IMR-90 (cell line): ENCODE measurements around the gene PCSK1N. TPM values are rescaled to one million over a fixed set of nuclear protein-coding genes. Genes with fewer than 3 reads are reported as not detected.

Experiments used
- ATAC-seq: fragments of 200-7000 bp; cut with Tn5 transposase; 2 replicates; pipeline ENCODE4 v1.9.1; 2020; ENCODE audit warnings: low read depth, mild to moderate bottlenecking, moderate library complexity
- Bru-seq: library from RNA; stranded (reverse); fragments of 400-500 nt; gene quantifications from one replicate; lab custom pipeline; 2021; lab: Mats Ljungman, UMichigan
- BruChase-seq, 2 experiments: library from RNA; stranded (reverse); fragments of 400-500 nt; gene quantifications; one replicate each; lab custom pipeline; 2021; lab: Mats Ljungman, UMichigan
- BruUV-seq: library from RNA; stranded (reverse); fragments of 400-500 nt; replicated peaks from 2 replicates; lab custom pipeline; 2021; lab: Mats Ljungman, UMichigan
- CTCF ChIA-PET: fragments of 300-600 bp; formaldehyde crosslinking; extraction: SDS; loops from one replicate; lab custom pipeline; 2021; ENCODE audit warnings: antibody characterized with exemption; lab: Yijun Ruan, JAX
- POLR2A ChIA-PET: fragments of 300-600 bp; sonication (Branson Sonifier 250); formaldehyde crosslinking; loops from one replicate; lab custom pipeline; 2022; ENCODE audit warnings: antibody characterized with exemption; ENCODE audit not compliant: unreplicated experiment; lab: Charles Lee
- DNase-seq: peaks from one replicate; pipeline ENCODE4 v3.0.0; 2013
- H2AFZ ChIP-seq: replicated peaks from 2 replicates; pipeline ENCODE3; 2013; ENCODE audit warnings: low read length, mild to moderate bottlenecking; ENCODE audit not compliant: poor library complexity
- H2AK5ac ChIP-seq: 2 replicates; pipeline ENCODE4 v1.6.1; 2013; ENCODE audit warnings: low read depth, low read length, inconsistent platforms
- H2AK9ac ChIP-seq: replicated peaks from 2 replicates; pipeline ENCODE3; 2013; ENCODE audit warnings: mild to moderate bottlenecking, low read depth, low read length, moderate library complexity; ENCODE audit not compliant: poor library complexity
- H2BK120ac ChIP-seq: 2 replicates; pipeline ENCODE4 v1.6.1; 2013; ENCODE audit warnings: low read depth, low read length, inconsistent platforms
- H2BK15ac ChIP-seq: 3 replicates; pipeline ENCODE4 v1.6.1; 2013; ENCODE audit warnings: low read depth, low read length, inconsistent platforms
- H2BK20ac ChIP-seq: 2 replicates; pipeline ENCODE4 v1.6.1; 2013; ENCODE audit warnings: low read depth, mild to moderate bottlenecking, inconsistent platforms, low read length, moderate library complexity
- H2BK5ac ChIP-seq: 2 replicates; pipeline ENCODE4 v1.6.1; 2013; ENCODE audit warnings: mild to moderate bottlenecking, low read depth, low read length, inconsistent platforms; ENCODE audit not compliant: poor library complexity, severe bottlenecking
- H3K14ac ChIP-seq: replicated peaks from 2 replicates; pipeline ENCODE4 v1.6.1; 2013; ENCODE audit warnings: low read depth, low read length, inconsistent platforms
- H3K18ac ChIP-seq: 2 replicates; pipeline ENCODE4 v1.6.1; 2013; ENCODE audit warnings: low read depth, low read length, control low read depth
- H3K23ac ChIP-seq: 2 replicates; pipeline ENCODE4 v1.6.1; 2013; ENCODE audit warnings: low read depth, low read length, inconsistent platforms
- H3K27ac ChIP-seq: 2 replicates; pipeline ENCODE4 v1.5.1; 2013; ENCODE audit warnings: mild to moderate bottlenecking, control low read depth, low read length; ENCODE audit not compliant: insufficient read depth
- H3K27me3 ChIP-seq: 2 replicates; pipeline ENCODE4 v1.6.1; 2013; ENCODE audit warnings: low read length; ENCODE audit not compliant: control insufficient read depth, insufficient read depth
- H3K36me3 ChIP-seq: 2 replicates; pipeline ENCODE4 v1.6.1; 2013; ENCODE audit warnings: low read length, mixed read lengths; ENCODE audit not compliant: control insufficient read depth, insufficient read depth
- H3K4ac ChIP-seq: 2 replicates; pipeline ENCODE4 v1.6.1; 2013; ENCODE audit warnings: low read depth, low read length, inconsistent platforms
- H3K4me1 ChIP-seq: 2 replicates; pipeline ENCODE4 v1.6.1; 2013; ENCODE audit warnings: low read length, mixed read lengths; ENCODE audit not compliant: control insufficient read depth, insufficient read depth
- H3K4me2 ChIP-seq: 2 replicates; pipeline ENCODE4 v1.6.1; 2013; ENCODE audit warnings: low read depth, mild to moderate bottlenecking, control low read depth, low read length, moderate library complexity
- H3K4me3 ChIP-seq: 2 replicates; pipeline ENCODE4 v1.5.1; 2013; ENCODE audit warnings: low read depth, mild to moderate bottlenecking, control low read depth, low read length, moderate library complexity; ENCODE audit not compliant: insufficient read depth
- H3K56ac ChIP-seq: 2 replicates; pipeline ENCODE4 v1.6.1; 2013; ENCODE audit warnings: low read length, inconsistent platforms; ENCODE audit not compliant: insufficient read depth; ENCODE audit errors: extremely low read depth
- H3K79me1 ChIP-seq, 2 experiments: 2 replicates each; pipeline ENCODE4 v1.6.1; 2013; ENCODE audit warnings: low read length in 2 of 2, inconsistent platforms in 1 of 2, low read depth in 1 of 2
- H3K9ac ChIP-seq: 2 replicates; pipeline ENCODE4 v1.6.1; 2013; ENCODE audit warnings: low read depth, low read length, control low read depth
- H3K9me1 ChIP-seq: 2 replicates; pipeline ENCODE4 v1.6.1; 2013; ENCODE audit warnings: low read length, inconsistent platforms; ENCODE audit not compliant: insufficient read depth
- H3K9me3 ChIP-seq: 2 replicates; pipeline ENCODE4 v1.6.1; 2013; ENCODE audit warnings: low read length; ENCODE audit not compliant: control insufficient read depth, insufficient read depth
- H4K20me1 ChIP-seq: 2 replicates; pipeline ENCODE4 v1.6.1; 2013; ENCODE audit warnings: low read length, inconsistent platforms; ENCODE audit not compliant: insufficient read depth
- H4K5ac ChIP-seq: 2 replicates; pipeline ENCODE4 v1.6.1; 2013; ENCODE audit warnings: mild to moderate bottlenecking, low read depth, low read length, control low read depth
- H4K8ac ChIP-seq, 2 experiments: 2 replicates each; pipeline ENCODE4 v1.6.1; 2013; ENCODE audit warnings: low read depth in 2 of 2, low read length in 2 of 2, control low read depth in 1 of 2, inconsistent platforms in 1 of 2
- H4K91ac ChIP-seq: 2 replicates; pipeline ENCODE4 v1.6.1; 2013; ENCODE audit warnings: low read depth, low read length, inconsistent platforms; ENCODE audit not compliant: insufficient read depth
- BHLHE40 ChIP-seq: fragments of 150-350 bp; IDR thresholded peaks from 2 replicates; pipeline ENCODE4 v1.6.1; 2016; ENCODE audit warnings: mild to moderate bottlenecking, low read depth, low read length
- CEBPB ChIP-seq: IDR thresholded peaks from 2 replicates; pipeline ENCODE4 v1.6.1; 2012; ENCODE audit warnings: low read depth, low read length, improper control_type of control experiment
- CHD1 ChIP-seq: IDR thresholded peaks from 2 replicates; pipeline ENCODE4 v1.6.1; 2012; ENCODE audit warnings: low read depth, low read length, improper control_type of control experiment
- FOS ChIP-seq: fragments of 150-350 bp; IDR thresholded peaks from 2 replicates; pipeline ENCODE4 v1.6.1; 2016; ENCODE audit warnings: low read depth, low read length
- MAFK ChIP-seq: IDR thresholded peaks from 2 replicates; pipeline ENCODE4 v1.6.1; 2012; ENCODE audit warnings: low read depth, low read length, improper control_type of control experiment
- MAZ ChIP-seq: IDR thresholded peaks from 2 replicates; pipeline ENCODE4 v1.6.1; 2012; ENCODE audit warnings: low read depth, mild to moderate bottlenecking, low read length, improper control_type of control experiment, moderate library complexity, borderline replicate concordance
- MXI1 ChIP-seq: IDR thresholded peaks from 2 replicates; pipeline ENCODE4 v1.6.1; 2012; ENCODE audit warnings: low read depth, mild to moderate bottlenecking, low read length, moderate library complexity, borderline replicate concordance
- POLR2A ChIP-seq: IDR thresholded peaks from 2 replicates; pipeline ENCODE4 v1.6.1; 2012; ENCODE audit warnings: mild to moderate bottlenecking, low read depth, low read length
- SMC3 ChIP-seq: fragments of 150-350 bp; IDR thresholded peaks from 2 replicates; pipeline ENCODE4 v1.6.1; 2016; ENCODE audit warnings: low read depth, mild to moderate bottlenecking, antibody characterized with exemption, low read length, moderate library complexity
- WGBS, 2 experiments: methylation state at CpG; one replicate each; pipeline versions ENCODE4 v1.1.5 to v1.1.7; 2013; ENCODE audit warnings: missing lambda C conversion rate in 2 of 2; ENCODE audit not compliant: insufficient read length in 1 of 2; ENCODE audit errors: extremely low coverage in 2 of 2; 5-methylcytosine and 5-hydroxymethylcytosine counted together
- dilution Hi-C: fragments of 300-500 bp; cut with HindIII; formaldehyde crosslinking; loops from one replicate; pipeline ENCODE4 v1.14.3; 2018; ENCODE audit warnings: low sequenced_read_pairs; ENCODE audit not compliant: unreplicated experiment
- in situ Hi-C: fragments of 300-500 bp; cut with MboI; formaldehyde crosslinking; loops from 3 replicates; pipeline ENCODE4 v1.14.3; 2019; ENCODE audit warnings: low sequenced_read_pairs, inconsistent platforms, mixed read lengths
- intact Hi-C: fragments of 100-400 bp; cut with micrococcal nuclease; formaldehyde crosslinking; loops from 2 replicates; pipeline ENCODE4 v1.10.0; 2022
- long read RNA-seq: library from polyadenylated mRNA; unstranded; transcript quantifications from one replicate; pipeline ENCODE4 v2.0.0, GENCODE V29; 2021; ENCODE audit not compliant: unreplicated experiment
- polyA plus RNA-seq, 3 experiments: library from polyadenylated mRNA; depleted of rRNA; stranded (reverse); fragments of >200 nt; gene quantifications; 2 replicates each; pipeline ENCODE4 v1.2.3, GENCODE V29; 2012; ENCODE audit warnings: low replicate concordance in 1 of 3
- total RNA-seq: library from RNA; depleted of rRNA; stranded (reverse); fragments of >200 nt; gene quantifications from 2 replicates; pipeline ENCODE4 v1.2.3, GENCODE V29; 2012; rRNA removed
- TF ChIP-seq, protein P1 (sequence below): fragments of 150-350 bp; IDR thresholded peaks from 2 replicates; pipeline ENCODE4 v1.6.1; 2017; ENCODE audit warnings: mild to moderate bottlenecking, antibody characterized with exemption, low read length, low read depth
- TF ChIP-seq, protein P2 (sequence below): fragments of 150-350 bp; IDR thresholded peaks from 2 replicates; pipeline ENCODE4 v1.6.1; 2016; ENCODE audit warnings: low read depth, mild to moderate bottlenecking, low read length, moderate library complexity, borderline replicate concordance
- TF ChIP-seq, protein P3 (sequence below): conservative IDR thresholded peaks from 2 replicates; pipeline ENCODE4 v1.5.1; 2012; ENCODE audit warnings: mild to moderate bottlenecking, low read depth, low read length, improper control_type of control experiment

Gene PCSK1N, protein sequence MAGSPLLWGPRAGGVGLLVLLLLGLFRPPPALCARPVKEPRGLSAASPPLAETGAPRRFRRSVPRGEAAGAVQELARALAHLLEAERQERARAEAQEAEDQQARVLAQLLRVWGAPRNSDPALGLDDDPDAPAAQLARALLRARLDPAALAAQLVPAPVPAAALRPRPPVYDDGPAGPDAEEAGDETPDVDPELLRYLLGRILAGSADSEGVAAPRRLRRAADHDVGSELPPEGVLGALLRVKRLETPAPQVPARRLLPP
- total RNA-seq, result not detected in 2 replicates
- polyA plus RNA-seq (2012; rRNA removed), result 0.12 and 0.24 TPM in 2 replicates
- 0.40 and 0.83 TPM in 2 replicates for polyA plus RNA-seq (2012; cell fraction: cytosol; rRNA removed)
- polyA plus RNA-seq (2012; cell fraction: nucleus; rRNA removed; ENCODE audit: low replicate concordance), result 0.12 TPM in 1 of 2 replicates, not detected in the other
- not detected for Bru-seq, nascent RNA
- BruChase-seq, experiment 1, labeled RNA remaining after a 6-hour chase, result not detected
- BruChase-seq, experiment 2, labeled RNA remaining after a 2-hour chase, result not detected
- long read RNA-seq, result 0 reads

DNA sequence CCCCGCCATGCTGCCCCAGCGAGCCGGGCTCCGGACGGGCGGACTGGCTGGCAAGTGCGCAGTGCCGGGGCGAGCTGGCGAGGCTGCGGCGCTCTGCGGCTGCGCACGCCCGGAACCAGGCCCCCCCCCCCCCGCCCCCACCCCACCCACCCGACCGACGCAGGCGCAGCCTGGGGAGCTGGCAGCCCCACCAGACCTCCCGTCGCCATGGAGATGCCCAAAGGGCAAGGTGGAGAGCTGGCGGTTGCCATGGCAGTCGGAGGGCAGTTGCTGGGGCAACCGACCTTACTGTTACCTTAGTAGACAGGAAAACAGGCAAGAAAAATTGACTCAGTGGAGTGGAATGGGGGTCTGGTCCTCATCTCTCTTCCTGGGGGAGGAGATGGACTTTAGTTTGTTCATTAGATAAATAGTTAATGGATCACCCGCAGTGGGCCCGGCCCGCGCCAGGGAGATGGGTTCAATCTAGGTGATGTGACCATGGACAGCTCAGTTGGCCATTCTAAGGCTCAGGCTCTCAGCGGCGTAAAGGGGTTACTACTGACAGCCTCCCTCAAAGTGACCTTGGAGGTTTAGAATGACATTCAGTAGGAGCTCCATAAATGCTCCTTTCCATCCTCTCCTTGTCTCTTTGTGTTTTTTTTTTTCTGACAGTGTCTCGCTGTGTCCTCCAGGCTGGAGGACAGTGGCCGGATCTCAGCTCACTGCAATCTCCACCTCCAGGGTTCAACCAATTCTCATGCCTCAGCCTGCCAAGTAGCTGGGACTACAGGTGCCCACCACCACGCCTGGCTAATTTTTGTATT, at the start of gene PCSK1N:
PCSK1N (minus strand) TSS at position 87 of the 806 bp plus-strand sequence; CDS start at position 9, 78 bp downstream.
- in situ Hi-C loops, result no loop called here
- TF ChIP-seq, protein P1, sequence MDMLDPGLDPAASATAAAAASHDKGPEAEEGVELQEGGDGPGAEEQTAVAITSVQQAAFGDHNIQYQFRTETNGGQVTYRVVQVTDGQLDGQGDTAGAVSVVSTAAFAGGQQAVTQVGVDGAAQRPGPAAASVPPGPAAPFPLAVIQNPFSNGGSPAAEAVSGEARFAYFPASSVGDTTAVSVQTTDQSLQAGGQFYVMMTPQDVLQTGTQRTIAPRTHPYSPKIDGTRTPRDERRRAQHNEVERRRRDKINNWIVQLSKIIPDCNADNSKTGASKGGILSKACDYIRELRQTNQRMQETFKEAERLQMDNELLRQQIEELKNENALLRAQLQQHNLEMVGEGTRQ, result no peak
- TF ChIP-seq FOS (no peak), CEBPB (no peak), SMC3 (no peak), MXI1 (no peak), POLR2A (no peak), MAZ (no peak), CHD1 (no peak), MAFK (no peak), BHLHE40 (no peak)
- TF ChIP-seq, protein P2, sequence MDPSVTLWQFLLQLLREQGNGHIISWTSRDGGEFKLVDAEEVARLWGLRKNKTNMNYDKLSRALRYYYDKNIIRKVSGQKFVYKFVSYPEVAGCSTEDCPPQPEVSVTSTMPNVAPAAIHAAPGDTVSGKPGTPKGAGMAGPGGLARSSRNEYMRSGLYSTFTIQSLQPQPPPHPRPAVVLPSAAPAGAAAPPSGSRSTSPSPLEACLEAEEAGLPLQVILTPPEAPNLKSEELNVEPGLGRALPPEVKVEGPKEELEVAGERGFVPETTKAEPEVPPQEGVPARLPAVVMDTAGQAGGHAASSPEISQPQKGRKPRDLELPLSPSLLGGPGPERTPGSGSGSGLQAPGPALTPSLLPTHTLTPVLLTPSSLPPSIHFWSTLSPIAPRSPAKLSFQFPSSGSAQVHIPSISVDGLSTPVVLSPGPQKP, result no peak
- TF ChIP-seq, protein P3, sequence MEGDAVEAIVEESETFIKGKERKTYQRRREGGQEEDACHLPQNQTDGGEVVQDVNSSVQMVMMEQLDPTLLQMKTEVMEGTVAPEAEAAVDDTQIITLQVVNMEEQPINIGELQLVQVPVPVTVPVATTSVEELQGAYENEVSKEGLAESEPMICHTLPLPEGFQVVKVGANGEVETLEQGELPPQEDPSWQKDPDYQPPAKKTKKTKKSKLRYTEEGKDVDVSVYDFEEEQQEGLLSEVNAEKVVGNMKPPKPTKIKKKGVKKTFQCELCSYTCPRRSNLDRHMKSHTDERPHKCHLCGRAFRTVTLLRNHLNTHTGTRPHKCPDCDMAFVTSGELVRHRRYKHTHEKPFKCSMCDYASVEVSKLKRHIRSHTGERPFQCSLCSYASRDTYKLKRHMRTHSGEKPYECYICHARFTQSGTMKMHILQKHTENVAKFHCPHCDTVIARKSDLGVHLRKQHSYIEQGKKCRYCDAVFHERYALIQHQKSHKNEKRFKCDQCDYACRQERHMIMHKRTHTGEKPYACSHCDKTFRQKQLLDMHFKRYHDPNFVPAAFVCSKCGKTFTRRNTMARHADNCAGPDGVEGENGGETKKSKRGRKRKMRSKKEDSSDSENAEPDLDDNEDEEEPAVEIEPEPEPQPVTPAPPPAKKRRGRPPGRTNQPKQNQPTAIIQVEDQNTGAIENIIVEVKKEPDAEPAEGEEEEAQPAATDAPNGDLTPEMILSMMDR, result no peak

More for the DNA sequence above, at the start of gene PCSK1N:
- Histone ChIP-seq H3K4me1 (no peaks in the 10 kb centered on the region), H2BK5ac (no peak within 1 kb of the TSS), H3K4me2 (no peak within 1 kb of the TSS; the same call in 1 of the 2 replicates), H3K4ac (no peak within 1 kb of the TSS), H3K56ac (no peak within 1 kb of the TSS), H4K8ac (no peak within 1 kb of the TSS), H4K91ac (no peak within 1 kb of the TSS), H2BK120ac (no peak within 1 kb of the TSS), H3K9me3 (no peaks in the 10 kb centered on the region; the same call in 1 of the 2 replicates), H3K23ac (no peak within 1 kb of the TSS), H3K9ac (no peak within 1 kb of the TSS), H3K4me3 (no peak within 1 kb of the TSS), H4K5ac (no peak within 1 kb of the TSS), H3K14ac (no peak within 1 kb of the TSS), H3K18ac (no peak within 1 kb of the TSS), H3K27ac (no peak within 1 kb of the TSS), H2BK15ac (no peak within 1 kb of the TSS), H2BK20ac (no peak within 1 kb of the TSS), H3K27me3 (peaks cover 34% of the 10 kb centered on the region), H4K20me1 (no peaks in the 10 kb centered on the region), H2AFZ (peak within 1 kb of the TSS; percentile 18), H3K79me1 (no peaks in the 10 kb centered on the region), H3K36me3 (no peaks in the 10 kb centered on the region), H2AK5ac (no peak within 1 kb of the TSS), H2AK9ac (peak within 1 kb of the TSS; percentile 31), H3K9me1 (no peaks in the 10 kb centered on the region)
- ChIA-PET POLR2A (no interaction called here), CTCF (no interaction called here)
- 33% methylated on average over 1 of the region's 35 CpGs; no CpG with 5 or more reads in 1 of the 2 experiments for WGBS, 2 experiments
- ATAC-seq, result no peak
- no TSS peak for BruUV-seq
- dilution Hi-C loops (no loop called here), intact Hi-C loops (no loop called here)
- DNase-seq, result no peak
